ENCODE data around the gene DTNBP1. TPM values are rescaled to one million over a fixed set of nuclear protein-coding genes. Genes with fewer than 3 reads are reported as not detected.

DTNBP1 gene
- polyA plus RNA-seq, 2 of the 4 experiments (the other 2 are of a cell fraction): 8.4 to 8.7 TPM

DNA sequence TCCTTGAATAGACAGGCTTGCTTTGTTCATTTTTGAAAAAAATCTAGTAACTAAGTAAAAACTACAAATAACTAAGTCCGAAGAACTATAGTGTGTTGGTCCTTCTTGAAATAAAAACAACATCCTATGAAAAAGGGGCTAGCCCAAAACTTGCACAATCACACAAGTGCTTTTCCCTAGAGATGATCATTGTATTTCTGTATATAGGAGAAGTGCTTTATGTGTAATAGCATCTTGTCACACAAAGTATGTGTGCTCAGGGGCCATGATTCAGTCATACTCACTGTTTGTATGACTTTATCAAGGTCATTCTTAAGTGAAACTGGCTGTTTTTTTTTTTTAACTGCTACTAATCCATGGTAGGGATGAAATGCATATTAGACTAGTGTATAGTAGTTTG lies 179.8 kb downstream of the DTNBP1 start:
- Histone ChIP-seq H3K4me2 (no peak overlapping the region), H3K9me3 (no peaks in the 10 kb centered on the region), H3K27ac (no peak overlapping the region), H3K4me3 (no peak overlapping the region), H3K4me1 (0 out of 3 replicates have a peak, but pooled peaks cover 4% of the 10 kb centered on the region)
- WGBS (ENCODE audit: missing lambda C conversion rate): 88% methylated on average over 1 of the region's 1 CpG
- no peak for TF ChIP-seq HMGXB4 (CRISPR knock-in tag; IDR thresholded peaks at IDR 0.05; ENCODE audit: borderline replicate concordance)
- TF ChIP-seq RFX5 (IDR thresholded peaks at IDR 0.05): no peak
- DNase-seq (ENCODE audit: low read depth in 1 of 2, low spot score in 1 of 2) (no peak), FAIRE-seq (no peak), ATAC-seq (no peak)
- CTCF ChIA-PET: no interaction called here
- POLR2A ChIA-PET: no interaction called here

GRCh38 chr6:15481390-15482291 lies 181.2 kb downstream of the DTNBP1 start:
- FAIRE-seq: no peak
- ATAC-seq: no peak
- Histone ChIP-seq H3K27ac (no peak overlapping the region), H3K4me2 (no peak overlapping the region), H3K4me3 (no peak overlapping the region), H3K9me3 (no peaks in the 10 kb centered on the region), H3K4me1 (0 out of 3 replicates have a peak, but pooled peaks cover 4% of the 10 kb centered on the region)
- ChIA-PET CTCF (interaction anchor here (0.7 to 1.5 kb wide), 3 partner anchors 9 to 1341 kb away, joined by 3 to 4 read pairs (median 3); no protein-coding TSS in a partner anchor), POLR2A (no interaction called here)
- 96% methylated on average over 10 of the region's 10 CpGs for WGBS (ENCODE audit: missing lambda C conversion rate)
- no peak for TF ChIP-seq EP300 (IDR thresholded peaks at IDR 0.05)
- no peak for TF ChIP-seq SMC3 (IDR thresholded peaks at IDR 0.05)
- TF ChIP-seq MAZ (IDR thresholded peaks at IDR 0.05; ENCODE audit: borderline replicate concordance, low read depth, low read length): no peak
- no peak for TF ChIP-seq NFE2L2 (conservative IDR thresholded peaks at IDR 0.05; ENCODE audit: low read length)
- TF ChIP-seq HOXB13 (CRISPR knock-in tag; IDR thresholded peaks at IDR 0.05; ENCODE audit: low read depth): no peak
- TF ChIP-seq, protein P1, sequence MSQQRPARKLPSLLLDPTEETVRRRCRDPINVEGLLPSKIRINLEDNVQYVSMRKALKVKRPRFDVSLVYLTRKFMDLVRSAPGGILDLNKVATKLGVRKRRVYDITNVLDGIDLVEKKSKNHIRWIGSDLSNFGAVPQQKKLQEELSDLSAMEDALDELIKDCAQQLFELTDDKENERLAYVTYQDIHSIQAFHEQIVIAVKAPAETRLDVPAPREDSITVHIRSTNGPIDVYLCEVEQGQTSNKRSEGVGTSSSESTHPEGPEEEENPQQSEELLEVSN (IDR thresholded peaks at IDR 0.05; ENCODE audit: borderline replicate concordance, low read depth): no peak
- TF ChIP-seq ZNF302 (CRISPR knock-in tag; IDR thresholded peaks at IDR 0.05): no peak
- TF ChIP-seq KDM5A (IDR thresholded peaks at IDR 0.05): no peak
- no peak for TF ChIP-seq JUNB (IDR thresholded peaks at IDR 0.05)
- TF ChIP-seq ELK1 (IDR thresholded peaks at IDR 0.05; ENCODE audit: low read depth, low read length): no peak
- TF ChIP-seq RARB (CRISPR knock-in tag; IDR thresholded peaks at IDR 0.05): no peak
- TF ChIP-seq MYC (IDR thresholded peaks at IDR 0.05; ENCODE audit: borderline replicate concordance, low read length): no peak
- no peak for DNase-seq (ENCODE audit: low read depth in 1 of 2, low spot score in 1 of 2)

DNA sequence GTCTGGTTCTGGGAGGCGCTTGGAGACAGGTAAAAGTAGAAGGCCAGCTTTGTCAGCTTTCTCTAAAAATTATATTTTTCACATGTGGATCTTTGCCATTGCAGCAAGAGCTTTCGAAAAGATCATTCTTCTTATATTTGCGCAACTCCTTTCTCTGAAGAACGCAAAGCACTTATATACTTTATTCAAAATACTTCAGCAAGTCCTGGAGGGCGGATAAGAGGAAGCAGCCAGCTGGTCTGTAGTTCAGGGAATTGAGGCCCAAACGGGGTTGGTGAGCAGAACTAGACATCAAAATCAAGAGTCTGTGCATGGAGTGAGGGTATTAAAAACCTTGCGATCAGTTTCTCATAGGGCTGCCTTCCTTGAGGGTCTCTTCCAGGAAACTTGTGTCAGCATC lies 182.3 kb downstream of the DTNBP1 start:
- no peak for FAIRE-seq
- CTCF ChIA-PET: interaction anchor here (0.7 to 1.5 kb wide), 3 partner anchors 10 to 1340 kb away, joined by 3 to 4 read pairs (median 3); no protein-coding TSS in a partner anchor
- 95% methylated on average over 6 of the region's 7 CpGs for WGBS (ENCODE audit: missing lambda C conversion rate)
- Histone ChIP-seq H3K4me3 (no peak overlapping the region), H3K27ac (no peak overlapping the region), H3K4me1 (0 out of 3 replicates have a peak, but pooled peaks cover 4% of the 10 kb centered on the region), H3K4me2 (no peak overlapping the region), H3K9me3 (no peaks in the 10 kb centered on the region)
- POLR2A ChIA-PET: no interaction called here
- no peak for DNase-seq (ENCODE audit: low read depth in 1 of 2, low spot score in 1 of 2)
- no peak for ATAC-seq
- TF ChIP-seq CEBPB (IDR thresholded peaks at IDR 0.05) (no peak), PBX3 (IDR thresholded peaks at IDR 0.05) (no peak), POLR2A (IDR thresholded peaks at IDR 0.05; ENCODE audit: low read length) (no peak), ZSCAN20 (CRISPR knock-in tag; IDR thresholded peaks at IDR 0.05) (no peak), CBX8 (IDR thresholded peaks at IDR 0.05) (no peak), SMC3 (IDR thresholded peaks at IDR 0.05) (no peak), FOSL2 (IDR thresholded peaks at IDR 0.05) (no peak), FOSL2 (CRISPR knock-in tag; IDR thresholded peaks at IDR 0.05) (no peak), ESRRA (IDR thresholded peaks at IDR 0.05; ENCODE audit: borderline replicate concordance, low read length) (no peak), CTCF (IDR thresholded peaks at IDR 0.05) (no peak), CBX2 (IDR thresholded peaks at IDR 0.05; ENCODE audit: borderline replicate concordance, low read depth) (no peak), ELK1 (IDR thresholded peaks at IDR 0.05; ENCODE audit: low read depth, low read length) (no peak), JUN (IDR thresholded peaks at IDR 0.05) (no peak), GATA3 (IDR thresholded peaks at IDR 0.05; ENCODE audit: borderline replicate concordance) (no peak), CHD2 (IDR thresholded peaks at IDR 0.05; ENCODE audit: low read length, partially characterized antibody) (no peak)
